SK-MEL-5 (cell line): Measurements from ENCODE around the gene CNTN3. TPM values are rescaled to one million over a fixed set of nuclear protein-coding genes. Genes with fewer than 3 reads are reported as not detected.

ENCODE experiments used
- DNase-seq: peaks from one replicate; pipeline ENCODE4 v3.0.0-alpha.2; 2016; ENCODE audit warnings: low read depth, low spot score
- in situ Hi-C: cut with HindIII; loops from 2 replicates; pipeline ENCODE4 v1.10.0; 2016; ENCODE audit warnings: low sequenced_read_pairs, high pct_unique_total_duplicates, low pct_unique_long_range_greater_than_20kb
- total RNA-seq: library from RNA; depleted of rRNA; stranded (reverse); fragments of >200 nt; shearing (Covaris generic); gene quantifications from 2 replicates; pipeline ENCODE4 v1.2.3, GENCODE V29; 2014

CNTN3 gene
- total RNA-seq, 1 experiment from 2014 or later: 0.37 TPM

GRCh38 chr3:74621581-74621980 is 7.1 kb upstream of the CNTN3 start:
- DNase-seq: peak; percentile 85
- in situ Hi-C loops: no loop called here

GRCh38 chr3:74617776-74618175 is 3.3 kb upstream of the CNTN3 start:
- in situ Hi-C loops: no loop called here
- DNase-seq: no peak

GRCh38 chr3:74613521-74614106 is 845 bp downstream of the CNTN3 start:
- in situ Hi-C loops: no loop called here
- DNase-seq: no peak

- in situ Hi-C loops: no loop called here
- no peak for DNase-seq
Measured at GRCh38 chr3:74613060-74613459, 1.4 kb downstream of the CNTN3 start.

GRCh38 chr3:74611206-74611605 is 3.3 kb downstream of the CNTN3 start:
- DNase-seq: no peak
- in situ Hi-C loops: no loop called here

GRCh38 chr3:74607803-74608202 is 6.7 kb downstream of the CNTN3 start:
- in situ Hi-C loops: no loop called here

GRCh38 chr3:74606996-74607395 is 7.5 kb downstream of the CNTN3 start:
- in situ Hi-C loops: no loop called here
- no peak for DNase-seq

More at GRCh38 chr3:74607803-74608202, 6.7 kb downstream of the CNTN3 start:
- DNase-seq: no peak

GRCh38 chr3:74605437-74605836 is 9.0 kb downstream of the CNTN3 start:
- DNase-seq: peak; percentile 40
- in situ Hi-C loops: no loop called here

GRCh38 chr3:74603292-74603691 is 11.2 kb downstream of the CNTN3 start:
- in situ Hi-C loops: no loop called here
- no peak for DNase-seq

- DNase-seq: no peak
- in situ Hi-C loops: no loop called here
Measured at GRCh38 chr3:74602471-74602870, 12.0 kb downstream of the CNTN3 start.

GRCh38 chr3:74601793-74602192 is 12.7 kb downstream of the CNTN3 start:
- DNase-seq: no peak
- in situ Hi-C loops: no loop called here

GRCh38 chr3:74599564-74599963 is 14.9 kb downstream of the CNTN3 start:
- DNase-seq: no peak
- in situ Hi-C loops: no loop called here

GRCh38 chr3:74593152-74593551 is 21.3 kb downstream of the CNTN3 start:
- in situ Hi-C loops: no loop called here
- no peak for DNase-seq

- no peak for DNase-seq
- in situ Hi-C loops: no loop called here
Measured at GRCh38 chr3:74592359-74592758, 22.1 kb downstream of the CNTN3 start.

GRCh38 chr3:74591946-74592345 is 22.5 kb downstream of the CNTN3 start:
- in situ Hi-C loops: no loop called here
- DNase-seq: no peak

GRCh38 chr3:74591342-74591741 is 23.1 kb downstream of the CNTN3 start:
- in situ Hi-C loops: no loop called here
- DNase-seq: no peak

GRCh38 chr3:74590620-74591262 is 23.7 kb downstream of the CNTN3 start:
- no peak for DNase-seq
- in situ Hi-C loops: no loop called here

GRCh38 chr3:74584782-74585181 is 29.7 kb downstream of the CNTN3 start:
- DNase-seq: no peak
- in situ Hi-C loops: no loop called here

GRCh38 chr3:74582982-74583381 is 31.5 kb downstream of the CNTN3 start:
- in situ Hi-C loops: no loop called here

More at GRCh38 chr3:74582982-74583381, 31.5 kb downstream of the CNTN3 start:
- DNase-seq: no peak
